SU-DHL-6 (cell line): ENCODE measurements around the gene PARVA.

ENCODE experiments used
- H2AFZ ChIP-seq: fragments of 200-600 bp; sonication (generic); 2 replicates; pipeline ENCODE4 v1.6.1; 2014; ENCODE audit warnings: low read depth, mild to moderate bottlenecking, moderate library complexity, mixed read lengths, antibody characterized with exemption, low read length; ENCODE audit not compliant: severe bottlenecking
- H3F3A ChIP-seq: fragments of 200-600 bp; shearing (Covaris generic); 2 replicates; pipeline ENCODE4 v1.6.0; 2016; ENCODE audit warnings: antibody characterized with exemption, mild to moderate bottlenecking; ENCODE audit not compliant: insufficient read depth
- H3K27ac ChIP-seq: fragments of 200-600 bp; sonication (generic); 2 replicates; pipeline ENCODE4 v1.5.1; 2016; ENCODE audit warnings: low read depth, mild to moderate bottlenecking, low read length, moderate library complexity, mixed read lengths
- H3K27me3 ChIP-seq: fragments of 200-600 bp; sonication (generic), shearing (Covaris generic); 2 replicates; pipeline ENCODE4 v1.6.0; 2014; ENCODE audit warnings: mild to moderate bottlenecking, low read length
- H3K36me3 ChIP-seq: fragments of 200-600 bp; sonication (generic); 2 replicates; pipeline ENCODE4 v1.6.1; 2014; ENCODE audit warnings: mild to moderate bottlenecking, low read length, mixed read lengths
- H3K4me2 ChIP-seq: fragments of 300-600, 200-600 bp; shearing (Covaris generic), sonication (generic); 2 replicates; pipeline ENCODE4 v1.6.0; 2014; ENCODE audit warnings: low read length, low read depth, mild to moderate bottlenecking; ENCODE audit not compliant: poor library complexity, severe bottlenecking
- H3K4me3 ChIP-seq: fragments of 200-600 bp; sonication (generic); 2 replicates; pipeline ENCODE4 v1.5.1; 2014; ENCODE audit warnings: antibody characterized with exemption, low read length, mild to moderate bottlenecking, mixed read lengths; ENCODE audit not compliant: insufficient read depth, poor library complexity, severe bottlenecking
- H3K79me2 ChIP-seq: fragments of 200-600 bp; sonication (generic); 2 replicates; pipeline ENCODE4 v1.6.1; 2014; ENCODE audit warnings: mild to moderate bottlenecking, low read length, moderate library complexity; ENCODE audit not compliant: insufficient read depth
- H3K9ac ChIP-seq: fragments of 200-600 bp; sonication (generic); 2 replicates; pipeline ENCODE4 v1.7.0; 2014; ENCODE audit warnings: mild to moderate bottlenecking, low read length
- H3K9me2 ChIP-seq: fragments of 200-600 bp; sonication (generic); replicated peaks from 2 replicates; pipeline ENCODE4 v1.6.1; 2014; ENCODE audit warnings: low read length; ENCODE audit not compliant: insufficient read depth
- H3K9me3 ChIP-seq: fragments of 200-600 bp; sonication (generic); 2 replicates; pipeline ENCODE4 v1.6.1; 2014; ENCODE audit warnings: low read length, mixed read lengths; ENCODE audit not compliant: insufficient read depth
- H4K20me1 ChIP-seq: fragments of 200-600 bp; sonication (generic); 2 replicates; pipeline ENCODE4 v1.6.1; 2014; ENCODE audit warnings: low read depth, mild to moderate bottlenecking, antibody characterized with exemption, low read length, moderate library complexity, mixed read lengths
- EZH2phosphoT487 ChIP-seq: fragments of 200-600 bp; sonication (generic), shearing (Covaris generic); conservative IDR thresholded peaks from 2 replicates; pipeline ENCODE4 v1.6.1; 2018; ENCODE audit warnings: mild to moderate bottlenecking, antibody characterized with exemption, low read length, moderate library complexity, mixed read lengths
- TF ChIP-seq, protein P1 (sequence below): fragments of 200-600 bp; sonication (generic); IDR thresholded peaks from one replicate; pipeline ENCODE4 v1.5.1; 2017; ENCODE audit warnings: antibody characterized with exemption, mild to moderate bottlenecking, low read length, moderate library complexity; ENCODE audit not compliant: insufficient read depth, poor library complexity, severe bottlenecking

Gene PARVA

DNA sequence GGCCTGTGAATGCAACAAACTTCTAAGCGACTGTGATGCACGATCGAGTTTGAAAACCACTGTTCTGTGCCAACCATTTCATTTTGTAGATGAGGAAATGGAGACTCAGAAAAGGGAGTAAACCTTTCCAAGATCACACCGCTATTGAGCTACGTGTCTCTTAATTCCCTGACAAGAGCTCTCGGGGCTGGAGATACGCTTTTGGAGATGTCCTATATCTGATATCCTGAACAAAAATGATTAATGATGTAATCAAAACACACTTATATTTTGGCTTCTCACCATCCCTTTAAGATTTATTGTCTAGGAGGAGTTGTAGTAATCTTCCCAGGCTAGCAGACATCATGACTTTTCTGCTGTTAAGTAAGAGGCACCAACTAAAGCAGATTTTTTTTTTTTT, 1.7 kb upstream of the PARVA start:
- no peak overlapping the region for H2AFZ ChIP-seq
- H3K4me2 ChIP-seq: no peak overlapping the region
- H3F3A ChIP-seq: no peaks in the 10 kb centered on the region
- no peak overlapping the region for H3K4me3 ChIP-seq
- no peak overlapping the region for H3K9ac ChIP-seq
- no peaks in the 10 kb centered on the region for H3K27me3 ChIP-seq
- TF ChIP-seq, protein P1, sequence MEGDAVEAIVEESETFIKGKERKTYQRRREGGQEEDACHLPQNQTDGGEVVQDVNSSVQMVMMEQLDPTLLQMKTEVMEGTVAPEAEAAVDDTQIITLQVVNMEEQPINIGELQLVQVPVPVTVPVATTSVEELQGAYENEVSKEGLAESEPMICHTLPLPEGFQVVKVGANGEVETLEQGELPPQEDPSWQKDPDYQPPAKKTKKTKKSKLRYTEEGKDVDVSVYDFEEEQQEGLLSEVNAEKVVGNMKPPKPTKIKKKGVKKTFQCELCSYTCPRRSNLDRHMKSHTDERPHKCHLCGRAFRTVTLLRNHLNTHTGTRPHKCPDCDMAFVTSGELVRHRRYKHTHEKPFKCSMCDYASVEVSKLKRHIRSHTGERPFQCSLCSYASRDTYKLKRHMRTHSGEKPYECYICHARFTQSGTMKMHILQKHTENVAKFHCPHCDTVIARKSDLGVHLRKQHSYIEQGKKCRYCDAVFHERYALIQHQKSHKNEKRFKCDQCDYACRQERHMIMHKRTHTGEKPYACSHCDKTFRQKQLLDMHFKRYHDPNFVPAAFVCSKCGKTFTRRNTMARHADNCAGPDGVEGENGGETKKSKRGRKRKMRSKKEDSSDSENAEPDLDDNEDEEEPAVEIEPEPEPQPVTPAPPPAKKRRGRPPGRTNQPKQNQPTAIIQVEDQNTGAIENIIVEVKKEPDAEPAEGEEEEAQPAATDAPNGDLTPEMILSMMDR: no peak
- TF ChIP-seq EZH2phosphoT487: no peak
- no peak overlapping the region for H3K27ac ChIP-seq
- no peaks in the 10 kb centered on the region for H4K20me1 ChIP-seq
- H3K79me2 ChIP-seq: no peaks in the 10 kb centered on the region
- no peaks in the 10 kb centered on the region for H3K9me2 ChIP-seq
- H3K36me3 ChIP-seq: no peaks in the 10 kb centered on the region
- H3K9me3 ChIP-seq: no peaks in the 10 kb centered on the region

DNA sequence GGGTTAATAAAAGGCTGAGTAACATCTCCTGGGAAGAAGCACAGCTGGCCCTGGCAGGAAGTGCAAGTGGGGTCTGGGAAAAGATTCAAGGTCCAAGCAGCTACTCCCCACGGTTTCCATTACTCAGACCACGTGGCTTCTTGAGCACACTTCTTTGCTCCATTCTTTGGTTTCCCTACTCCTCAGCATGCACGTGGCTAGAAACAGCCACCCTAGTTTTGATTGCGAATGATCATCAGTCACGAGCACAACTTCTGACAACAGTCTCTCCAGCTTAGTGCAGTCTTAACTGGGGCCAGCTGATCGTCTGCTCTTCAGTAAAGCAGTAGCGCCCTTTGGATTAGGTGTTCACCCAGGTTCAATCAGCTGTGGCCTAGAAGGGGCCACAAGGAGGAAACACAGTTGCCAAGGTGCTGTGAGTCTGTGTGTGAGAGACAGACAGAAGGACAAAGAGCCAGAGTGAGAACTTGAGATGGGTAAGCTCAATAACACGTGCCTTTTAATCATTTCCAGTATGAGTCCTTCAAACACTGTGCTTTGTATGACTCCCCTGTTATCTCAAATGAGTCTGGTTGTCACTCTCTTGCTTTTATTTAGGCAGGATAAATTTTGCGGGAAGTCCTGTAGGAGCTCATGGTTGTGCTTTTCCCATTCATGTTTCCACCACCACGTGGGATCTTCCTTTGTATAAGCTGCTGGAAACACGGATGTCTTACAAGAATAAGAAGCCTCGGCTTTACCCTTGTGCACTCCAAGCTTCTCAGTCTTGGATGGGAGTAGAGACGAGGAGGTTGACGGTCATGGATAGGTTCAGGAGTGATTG, 901 bp upstream of the PARVA start:
- no peaks in the 10 kb centered on the region for H4K20me1 ChIP-seq
- H2AFZ ChIP-seq: no peak overlapping the region
- no peaks in the 10 kb centered on the region for H3K27me3 ChIP-seq
- TF ChIP-seq, protein P1: no peak
- no peak for TF ChIP-seq EZH2phosphoT487
- H3K9ac ChIP-seq: no peak overlapping the region
- no peak overlapping the region for H3K4me3 ChIP-seq
- H3K9me2 ChIP-seq: no peaks in the 10 kb centered on the region
- no peak overlapping the region for H3K27ac ChIP-seq
- H3K79me2 ChIP-seq: no peaks in the 10 kb centered on the region
- H3K36me3 ChIP-seq: no peaks in the 10 kb centered on the region
- H3K4me2 ChIP-seq: no peak overlapping the region
- H3K9me3 ChIP-seq: no peaks in the 10 kb centered on the region
- H3F3A ChIP-seq: no peaks in the 10 kb centered on the region

DNA sequence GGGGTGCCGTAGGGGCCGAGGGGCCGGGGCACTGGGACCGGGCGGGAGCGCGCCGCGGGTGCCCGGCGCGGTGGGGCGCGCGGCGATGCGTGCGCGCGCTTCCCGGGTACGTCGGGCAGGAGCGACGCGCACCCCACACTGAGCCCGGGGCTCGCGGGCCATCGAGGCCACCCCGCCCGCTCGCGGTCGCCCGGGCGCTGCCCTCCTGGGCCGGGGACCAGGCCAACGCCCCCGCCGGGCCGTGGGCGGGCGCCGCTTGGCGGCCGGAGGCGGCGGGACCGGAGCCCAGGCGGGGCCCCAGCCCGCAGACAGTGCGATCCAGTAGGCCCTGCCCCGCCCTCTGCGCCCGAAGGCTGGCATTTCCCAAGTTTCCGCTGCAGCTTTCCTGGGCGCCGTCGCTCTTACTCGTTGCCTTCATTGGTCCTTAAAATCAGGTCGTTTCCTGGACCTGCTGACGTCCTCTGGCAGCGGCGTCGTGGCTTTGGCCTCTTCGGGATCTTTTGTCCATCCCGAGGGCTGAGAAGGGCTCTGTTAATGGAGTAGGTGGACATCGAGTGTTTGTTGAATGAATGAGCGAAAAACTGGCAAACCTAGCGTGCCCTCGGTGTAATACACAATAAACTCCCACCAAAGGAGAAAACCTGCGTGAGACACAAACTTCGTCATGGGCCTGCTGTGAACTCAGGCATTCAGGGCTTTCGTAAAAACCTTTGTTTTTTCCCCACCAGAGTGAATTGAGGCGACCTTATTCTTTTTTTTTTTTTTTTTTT, 638 bp downstream of the PARVA start:
- Histone ChIP-seq H3K27ac (no peak overlapping the region), H3K9ac (no peak overlapping the region)
- TF ChIP-seq, protein P1: no peak
- TF ChIP-seq EZH2phosphoT487: no peak

More for the DNA sequence above, 638 bp downstream of the PARVA start:
- no peaks in the 10 kb centered on the region for H3K9me2 ChIP-seq
- H3K79me2 ChIP-seq: no peaks in the 10 kb centered on the region
- no peaks in the 10 kb centered on the region for H3K9me3 ChIP-seq
- H3F3A ChIP-seq: no peaks in the 10 kb centered on the region
- no peaks in the 10 kb centered on the region for H3K36me3 ChIP-seq
- H4K20me1 ChIP-seq: no peaks in the 10 kb centered on the region
- no peak overlapping the region for H2AFZ ChIP-seq
- H3K4me3 ChIP-seq: no peak overlapping the region
- H3K4me2 ChIP-seq: no peak overlapping the region
- 0 out of 2 replicates have a peak, but pooled peaks cover 3% of the 10 kb centered on the region for H3K27me3 ChIP-seq
